Loucy (cell line): ENCODE measurements around the gene VPS18.

Experiments used
- H2AFZ ChIP-seq: fragments of 200-600 bp; sonication (generic); 2 replicates; pipeline ENCODE4 v1.6.0; 2016; ENCODE audit warnings: antibody characterized with exemption, mild to moderate bottlenecking, low read length, moderate library complexity
- H3F3A ChIP-seq: fragments of 200-600 bp; 2 replicates; pipeline ENCODE4 v1.6.0; 2016; ENCODE audit warnings: antibody characterized with exemption, low read depth, mild to moderate bottlenecking
- H3K27me3 ChIP-seq: fragments of 200-600 bp; sonication (generic); 2 replicates; pipeline ENCODE4 v1.6.1; 2014; ENCODE audit warnings: low read length, mild to moderate bottlenecking; ENCODE audit not compliant: insufficient read depth, poor library complexity, severe bottlenecking
- H3K36me3 ChIP-seq: fragments of 200-600 bp; sonication (generic); 2 replicates; pipeline ENCODE4 v1.6.1; 2016; ENCODE audit warnings: low read length; ENCODE audit not compliant: insufficient read depth
- H3K4me1 ChIP-seq: fragments of 200-600 bp; sonication (generic); 2 replicates; pipeline ENCODE4 v1.5.1; 2014; ENCODE audit warnings: low read length, mild to moderate bottlenecking; ENCODE audit not compliant: insufficient read depth, poor library complexity, severe bottlenecking
- H3K4me2 ChIP-seq: fragments of 200-600 bp; sonication (generic); 2 replicates; pipeline ENCODE4 v1.6.0; 2014; ENCODE audit warnings: antibody characterized with exemption, low read length, low read depth, mild to moderate bottlenecking; ENCODE audit not compliant: poor library complexity, severe bottlenecking
- H3K4me3 ChIP-seq: fragments of 200-600 bp; sonication (generic); 2 replicates; pipeline ENCODE4 v1.5.1; 2014; ENCODE audit warnings: low read length, mild to moderate bottlenecking, mixed read lengths; ENCODE audit not compliant: poor library complexity, severe bottlenecking
- H3K79me2 ChIP-seq: fragments of 200-600 bp; sonication (generic); 2 replicates; pipeline ENCODE4 v1.6.1; 2014; ENCODE audit warnings: low read length; ENCODE audit not compliant: insufficient read depth
- H3K9ac ChIP-seq: fragments of 200-600 bp; sonication (generic); 2 replicates; pipeline ENCODE4 v1.6.0; 2014; ENCODE audit warnings: mild to moderate bottlenecking, low read depth, low read length, moderate library complexity; ENCODE audit not compliant: poor library complexity, severe bottlenecking
- H3K9me2 ChIP-seq: fragments of 200-600 bp; sonication (generic); replicated peaks from 2 replicates; pipeline ENCODE4 v1.6.1; 2016; ENCODE audit warnings: low read depth, low read length, mixed read lengths
- H3K9me3 ChIP-seq: fragments of 200-600 bp; sonication (generic); 2 replicates; pipeline ENCODE4 v1.6.1; 2014; ENCODE audit warnings: mild to moderate bottlenecking, antibody characterized with exemption, low read length, low read depth; ENCODE audit not compliant: insufficient read depth
- H4K20me1 ChIP-seq: fragments of 200-600 bp; sonication (generic); 2 replicates; pipeline ENCODE4 v1.6.0; 2014; ENCODE audit warnings: antibody characterized with exemption, low read length, mild to moderate bottlenecking; ENCODE audit not compliant: insufficient read depth, poor library complexity, severe bottlenecking
- EZH2phosphoT487 ChIP-seq: fragments of 200-600 bp; IDR thresholded peaks from 2 replicates; pipeline ENCODE4 v1.6.1; 2018; ENCODE audit warnings: antibody characterized with exemption, mild to moderate bottlenecking, moderate library complexity, borderline replicate concordance
- TF ChIP-seq, protein P1 (sequence below): fragments of 200-600 bp; sonication (generic); conservative IDR thresholded peaks from 2 replicates; pipeline ENCODE4 v1.5.1; 2014; ENCODE audit warnings: mild to moderate bottlenecking, antibody characterized with exemption, low read length

The VPS18 gene

DNA sequence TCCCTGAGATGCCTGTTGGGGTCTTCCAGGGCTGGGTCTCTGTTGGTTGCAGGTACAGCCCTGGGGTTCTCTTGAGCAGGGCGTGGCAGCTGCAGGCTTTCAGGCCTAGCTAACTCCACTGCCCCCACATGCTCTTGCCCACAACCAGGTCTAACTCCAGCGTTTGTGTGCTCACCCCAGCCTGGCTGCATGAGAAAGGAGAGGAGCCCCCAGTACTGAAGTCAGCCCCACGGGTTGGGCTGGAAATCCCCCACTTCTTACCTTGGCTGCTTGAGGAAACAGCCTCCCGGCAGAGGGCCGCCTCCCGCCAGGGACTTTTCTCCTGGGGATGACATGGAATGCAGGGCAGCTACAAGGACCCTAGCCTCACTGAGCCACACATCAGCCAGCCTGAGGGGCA is 18.2 kb downstream of the VPS18 start:
- Histone ChIP-seq H3K9me2 (no peaks in the 10 kb centered on the region), H3K9me3 (no peaks in the 10 kb centered on the region), H3K4me2 (no peak overlapping the region), H3K4me1 (peaks cover 20% of the 10 kb centered on the region), H3F3A (no peaks in the 10 kb centered on the region; the same call in 1 of the 2 replicates), H3K27me3 (no peaks in the 10 kb centered on the region), H3K4me3 (no peak overlapping the region), H3K36me3 (no peaks in the 10 kb centered on the region), H2AFZ (no peak overlapping the region), H4K20me1 (no peaks in the 10 kb centered on the region), H3K79me2 (no peaks in the 10 kb centered on the region), H3K9ac (no peak overlapping the region)
- no peak for TF ChIP-seq EZH2phosphoT487
- TF ChIP-seq, protein P1, sequence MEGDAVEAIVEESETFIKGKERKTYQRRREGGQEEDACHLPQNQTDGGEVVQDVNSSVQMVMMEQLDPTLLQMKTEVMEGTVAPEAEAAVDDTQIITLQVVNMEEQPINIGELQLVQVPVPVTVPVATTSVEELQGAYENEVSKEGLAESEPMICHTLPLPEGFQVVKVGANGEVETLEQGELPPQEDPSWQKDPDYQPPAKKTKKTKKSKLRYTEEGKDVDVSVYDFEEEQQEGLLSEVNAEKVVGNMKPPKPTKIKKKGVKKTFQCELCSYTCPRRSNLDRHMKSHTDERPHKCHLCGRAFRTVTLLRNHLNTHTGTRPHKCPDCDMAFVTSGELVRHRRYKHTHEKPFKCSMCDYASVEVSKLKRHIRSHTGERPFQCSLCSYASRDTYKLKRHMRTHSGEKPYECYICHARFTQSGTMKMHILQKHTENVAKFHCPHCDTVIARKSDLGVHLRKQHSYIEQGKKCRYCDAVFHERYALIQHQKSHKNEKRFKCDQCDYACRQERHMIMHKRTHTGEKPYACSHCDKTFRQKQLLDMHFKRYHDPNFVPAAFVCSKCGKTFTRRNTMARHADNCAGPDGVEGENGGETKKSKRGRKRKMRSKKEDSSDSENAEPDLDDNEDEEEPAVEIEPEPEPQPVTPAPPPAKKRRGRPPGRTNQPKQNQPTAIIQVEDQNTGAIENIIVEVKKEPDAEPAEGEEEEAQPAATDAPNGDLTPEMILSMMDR, result no peak

DNA sequence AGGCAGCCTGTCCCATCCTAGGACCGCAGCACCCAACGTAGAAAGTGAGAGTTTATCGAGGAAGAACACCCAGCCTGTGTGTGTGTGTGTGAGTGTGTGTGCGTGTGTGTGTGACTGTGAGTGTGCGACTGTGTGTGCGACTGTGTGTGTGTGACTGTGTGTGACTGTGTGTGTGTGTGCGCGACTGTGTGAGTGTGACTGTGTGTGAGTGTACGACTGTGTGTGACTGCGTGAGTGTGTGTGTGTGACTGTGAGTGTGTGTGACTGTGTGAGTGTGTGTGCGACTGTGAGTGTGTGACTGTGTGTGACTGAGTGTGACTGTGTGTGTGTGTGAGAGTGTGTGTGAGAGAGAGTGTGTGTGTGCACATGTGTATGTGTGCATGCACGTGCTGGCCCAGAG is 19.8 kb downstream of the VPS18 start:
- H3K4me2 ChIP-seq, result no peak overlapping the region
- H3K27me3 ChIP-seq, result no peaks in the 10 kb centered on the region
- no peaks in the 10 kb centered on the region for H3K9me3 ChIP-seq
- H2AFZ ChIP-seq, result no peak overlapping the region
- H3K9ac ChIP-seq, result no peak overlapping the region
- H3F3A ChIP-seq, result no peaks in the 10 kb centered on the region; the same call in 1 of the 2 replicates
- peaks cover 9% of the 10 kb centered on the region for H3K4me1 ChIP-seq
- TF ChIP-seq EZH2phosphoT487, result no peak
- TF ChIP-seq, protein P1, result no peak
- H3K79me2 ChIP-seq, result no peaks in the 10 kb centered on the region
- H4K20me1 ChIP-seq, result no peaks in the 10 kb centered on the region
- no peak overlapping the region for H3K4me3 ChIP-seq
- H3K36me3 ChIP-seq, result no peaks in the 10 kb centered on the region
- H3K9me2 ChIP-seq, result no peaks in the 10 kb centered on the region

DNA sequence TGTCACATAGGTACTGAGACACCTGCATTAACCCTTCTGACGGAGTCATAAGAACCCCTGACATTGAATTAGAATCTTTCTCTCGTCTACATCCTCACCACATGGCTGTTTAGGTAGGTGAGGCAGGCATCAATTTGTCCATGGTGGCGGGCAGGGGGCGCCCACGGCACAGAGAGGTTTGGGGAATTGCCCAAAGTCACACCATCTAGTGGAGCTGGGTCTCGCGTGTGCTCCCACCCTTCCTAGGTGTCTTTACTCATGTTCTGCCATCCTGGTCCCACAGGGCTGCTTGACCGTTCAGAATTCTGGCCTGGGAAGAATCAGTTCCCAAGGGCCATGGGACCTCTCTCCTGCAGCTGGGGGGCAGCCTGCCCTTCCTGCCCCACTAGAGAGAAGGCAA is 20.2 kb downstream of the VPS18 start:
- Histone ChIP-seq H3K9ac (no peak overlapping the region), H4K20me1 (no peaks in the 10 kb centered on the region)

More for the DNA sequence above, 20.2 kb downstream of the VPS18 start:
- Histone ChIP-seq H3K9me2 (no peaks in the 10 kb centered on the region), H2AFZ (no peak overlapping the region), H3F3A (no peaks in the 10 kb centered on the region), H3K4me2 (no peak overlapping the region), H3K4me1 (peaks cover 9% of the 10 kb centered on the region), H3K27me3 (no peaks in the 10 kb centered on the region), H3K9me3 (no peaks in the 10 kb centered on the region), H3K79me2 (no peaks in the 10 kb centered on the region), H3K4me3 (no peak overlapping the region), H3K36me3 (no peaks in the 10 kb centered on the region)
- no peak for TF ChIP-seq EZH2phosphoT487
- TF ChIP-seq, protein P1, result peak; percentile 56
